Transverse colon (tissue), 4 donors: ENCODE data around the gene DEF6. TPM values are rescaled to one million over a fixed set of nuclear protein-coding genes. Genes with fewer than 3 reads are reported as not detected.

Experiments
- DNase-seq: peaks from one replicate; pipeline ENCODE4 v3.0.0-alpha.2; 2019
- H3K27ac ChIP-seq, 4 donors: fragments of 200-600 bp; sonication (generic); 2 replicates each; pipeline ENCODE4 v1.5.1; 2016 to 2018; ENCODE audit warnings: inconsistent platforms in 4 of 4
- H3K27me3 ChIP-seq: fragments of 200-600 bp; sonication (generic); 2 replicates; pipeline ENCODE4 v1.5.1; 2017; ENCODE audit warnings: inconsistent platforms
- H3K36me3 ChIP-seq, 4 donors: fragments of 200-600 bp; sonication (generic); 2 replicates each; pipeline ENCODE4 v1.5.1; 2017 to 2019; ENCODE audit warnings: inconsistent platforms in 4 of 4
- H3K4me1 ChIP-seq, 4 donors: fragments of 200-600 bp; sonication (generic); 2 replicates each; pipeline ENCODE4 v1.5.1; 2017 to 2020; ENCODE audit warnings: inconsistent platforms in 4 of 4
- H3K4me3 ChIP-seq, 4 donors: fragments of 200-600 bp; sonication (generic); 1 replicate in 1 of 4; 2 replicates in 3 of 4; pipeline versions ENCODE4 v1.5.1 to v1.6.1; 2017 to 2019; ENCODE audit warnings: inconsistent platforms in 4 of 4
- H3K9me3 ChIP-seq, 2 donors: fragments of 200-600 bp; sonication (generic); 2 replicates each; pipeline ENCODE4 v1.5.1; 2017 to 2019; ENCODE audit warnings: inconsistent platforms in 2 of 2
- EP300 ChIP-seq: sonication (generic); formaldehyde crosslinking; IDR thresholded peaks from one replicate; pipeline ENCODE4 v1.6.1; 2017; ENCODE audit warnings: antibody characterized with exemption, low read depth
- POLR2A ChIP-seq: fragments of 450-650 bp; IDR thresholded peaks from one replicate; pipeline ENCODE4 v1.6.1; 2016; ENCODE audit warnings: antibody characterized with exemption, mild to moderate bottlenecking, moderate library complexity
- WGBS, 2 donors: methylation state at CpG; one replicate each; pipeline ENCODE4 v1.1.5; 2018; ENCODE audit warnings: low coverage in 1 of 2; 5-methylcytosine and 5-hydroxymethylcytosine counted together
- in situ Hi-C, 4 donors: fragments of 200-750 bp; cut with MboI; loops; one replicate each; pipeline versions ENCODE4 v1.15.0 to v1.15.1; 2017; ENCODE audit warnings: low sequenced_read_pairs in 3 of 4, low pct_ligation_motif_present in 1 of 4, low pct_unique_long_range_greater_than_20kb in 1 of 4
- intact Hi-C: fragments of 100-400 bp; cut with DNase I; formaldehyde crosslinking; loops from one replicate; pipeline ENCODE4 v1.15.1; 2023; ENCODE audit warnings: low total_unique reads
- total RNA-seq, 4 donors: library from RNA; depleted of rRNA; stranded (reverse); fragments of >200 nt; gene quantifications; one replicate each; pipeline ENCODE4 v1.1.0, GENCODE V29; 2016

Gene DEF6
- total RNA-seq, 4 donors from 2014 or later = 2.6 to 24.5 (median 6.8) TPM

DNA sequence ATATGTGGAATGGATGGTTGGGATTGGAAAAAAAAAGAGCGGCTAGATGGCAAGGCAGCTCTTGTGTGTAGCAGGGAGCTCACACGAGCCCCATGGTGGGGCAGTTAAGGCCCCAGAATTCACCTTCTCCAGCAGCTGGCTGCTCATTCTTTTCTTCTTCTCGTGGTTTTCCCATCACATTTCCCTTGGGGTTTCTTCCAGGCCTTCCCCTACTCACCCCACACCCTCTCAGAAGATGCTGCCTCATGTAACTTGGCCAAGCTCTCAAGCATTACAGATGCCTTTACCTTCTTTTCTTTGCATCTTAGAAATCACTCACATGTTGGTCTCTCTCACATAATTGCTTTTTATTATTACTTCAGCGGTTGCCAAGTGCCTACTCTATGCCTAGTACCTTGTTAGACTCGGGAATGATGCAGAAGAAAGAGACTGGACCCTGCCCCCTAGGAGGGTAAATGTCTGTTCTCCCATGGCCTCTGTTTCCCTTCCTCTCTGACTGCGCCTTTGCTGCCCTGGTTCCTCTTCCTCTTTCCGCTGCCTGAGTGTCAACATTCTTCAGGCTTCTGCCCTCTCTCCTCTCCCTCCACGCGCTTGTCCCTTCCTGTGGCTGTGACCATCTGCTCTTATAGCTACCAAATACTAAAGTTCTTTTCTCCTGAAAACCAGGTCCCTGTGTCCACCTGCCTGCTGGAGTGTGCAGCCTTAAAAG, 73.3 kb downstream of the DEF6 start:
- WGBS, 2 donors = 79 to 89% methylated on average over 7 to 9 of the region's 9 CpGs
- peak overlapping the region in 3 of 4 donors; percentile 7 to 41 (median 39) for H3K27ac ChIP-seq

More for the DNA sequence above, 73.3 kb downstream of the DEF6 start:
- DNase-seq = no peak
- intact Hi-C loops (no loop called here), in situ Hi-C loops (no loop called here)
- Histone ChIP-seq H3K4me1 (peaks cover 3 to 43% (median 23%) of the 10 kb centered on the region in 4 donors), H3K36me3 (no peaks in the 10 kb centered on the region), H3K27me3 (no peaks in the 10 kb centered on the region), H3K4me3 (no peak overlapping the region), H3K9me3 (no peaks in the 10 kb centered on the region)
- TF ChIP-seq POLR2A (no peak), EP300 (no peak)

Other genes starting within 250 kb of the DEF6 start
- under 1 TPM in 1 of 4 donors, not detected in 3; 0.96 TPM for gene TCP11, start 156.5 kb upstream of the DEF6 start, total RNA-seq
- gene SCUBE3, start 83.9 kb upstream of the DEF6 start, total RNA-seq = under 1 TPM; 0.37 to 0.68 (median 0.52) TPM
- gene ZNF76, start 38.1 kb upstream of the DEF6 start, total RNA-seq = 10 to 100 TPM; 30.2 to 59.3 (median 35.1) TPM
- 100 to 1,000 TPM in 1 of 4 donors, 10 to 100 TPM in 3; 19.8 to 110 (median 29.3) TPM for gene PPARD, start 44.7 kb downstream of the DEF6 start, total RNA-seq
- 10 to 100 TPM in 1 of 4 donors, 1 to 10 TPM in 2, under 1 TPM in 1; 0.75 to 30.8 (median 3.8) TPM for gene FANCE, start 154.5 kb downstream of the DEF6 start, total RNA-seq
- gene RPL10A, start 170.6 kb downstream of the DEF6 start, total RNA-seq = 100 to 1,000 TPM; 323 to 991 (median 649) TPM
- gene TEAD3, start 199.3 kb downstream of the DEF6 start, total RNA-seq = 10 to 100 TPM; 23.0 to 67.7 (median 25.3) TPM
- not detected for gene TULP1, start 215.1 kb downstream of the DEF6 start, total RNA-seq